WI38 (cell line): Measurements from ENCODE around the gene AMIGO2.
"Not testable (repeated sequence)": the region's sequence is repeated elsewhere in the genome, so short reads cannot be mapped to it uniquely, and the experiment has no call there.

Source experiments
- H3K4me3 ChIP-seq: 2 replicates; pipeline ENCODE4 v1.5.1; 2011; ENCODE audit warnings: low read depth, mild to moderate bottlenecking, control low read depth, low read length
- TF ChIP-seq, protein P1 (sequence below): IDR thresholded peaks from 2 replicates; pipeline ENCODE4 v1.5.1; 2012; ENCODE audit warnings: low read depth, mild to moderate bottlenecking, control low read depth, low read length

Gene AMIGO2, protein sequence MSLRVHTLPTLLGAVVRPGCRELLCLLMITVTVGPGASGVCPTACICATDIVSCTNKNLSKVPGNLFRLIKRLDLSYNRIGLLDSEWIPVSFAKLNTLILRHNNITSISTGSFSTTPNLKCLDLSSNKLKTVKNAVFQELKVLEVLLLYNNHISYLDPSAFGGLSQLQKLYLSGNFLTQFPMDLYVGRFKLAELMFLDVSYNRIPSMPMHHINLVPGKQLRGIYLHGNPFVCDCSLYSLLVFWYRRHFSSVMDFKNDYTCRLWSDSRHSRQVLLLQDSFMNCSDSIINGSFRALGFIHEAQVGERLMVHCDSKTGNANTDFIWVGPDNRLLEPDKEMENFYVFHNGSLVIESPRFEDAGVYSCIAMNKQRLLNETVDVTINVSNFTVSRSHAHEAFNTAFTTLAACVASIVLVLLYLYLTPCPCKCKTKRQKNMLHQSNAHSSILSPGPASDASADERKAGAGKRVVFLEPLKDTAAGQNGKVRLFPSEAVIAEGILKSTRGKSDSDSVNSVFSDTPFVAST

DNA sequence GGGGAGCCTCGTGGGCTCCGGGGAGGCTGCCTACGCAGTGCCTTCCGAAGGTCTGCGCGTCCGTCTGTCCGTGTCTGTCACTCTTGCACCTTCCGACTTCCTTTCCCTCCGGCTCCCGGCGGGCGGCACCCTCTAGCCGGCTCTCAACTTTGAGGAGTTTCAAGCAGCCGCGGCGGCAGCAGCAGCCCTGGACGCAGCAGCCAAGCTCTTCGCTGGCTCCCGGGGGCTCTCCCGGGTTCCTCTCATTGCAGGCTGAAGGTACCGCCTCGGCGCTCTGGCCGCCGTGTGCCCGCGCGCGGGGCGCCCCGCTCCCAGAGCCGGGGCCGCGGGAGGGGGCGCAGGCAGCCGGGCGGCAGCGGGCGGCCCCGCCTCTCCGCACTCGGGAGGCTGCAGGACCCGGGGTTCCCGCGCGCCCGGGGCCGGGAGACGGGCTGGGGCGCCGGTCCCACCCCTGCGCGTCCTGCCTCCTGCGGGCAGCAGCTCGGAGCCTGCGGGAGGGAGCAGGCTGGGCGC is at the start of gene AMIGO2, which contains the start of gene PCED1B:
Gene AMIGO2 (minus strand): TSS at position 492 of the 513 bp plus-strand sequence. CDS start 957 bp downstream, outside the sequence.
Gene PCED1B (plus strand): TSS at position 154 of the 513 bp plus-strand sequence. CDS start 155,443 bp downstream, outside the sequence.
- H3K4me3 ChIP-seq, result peak within 1 kb of the TSS; percentile 76
- TF ChIP-seq, protein P1, sequence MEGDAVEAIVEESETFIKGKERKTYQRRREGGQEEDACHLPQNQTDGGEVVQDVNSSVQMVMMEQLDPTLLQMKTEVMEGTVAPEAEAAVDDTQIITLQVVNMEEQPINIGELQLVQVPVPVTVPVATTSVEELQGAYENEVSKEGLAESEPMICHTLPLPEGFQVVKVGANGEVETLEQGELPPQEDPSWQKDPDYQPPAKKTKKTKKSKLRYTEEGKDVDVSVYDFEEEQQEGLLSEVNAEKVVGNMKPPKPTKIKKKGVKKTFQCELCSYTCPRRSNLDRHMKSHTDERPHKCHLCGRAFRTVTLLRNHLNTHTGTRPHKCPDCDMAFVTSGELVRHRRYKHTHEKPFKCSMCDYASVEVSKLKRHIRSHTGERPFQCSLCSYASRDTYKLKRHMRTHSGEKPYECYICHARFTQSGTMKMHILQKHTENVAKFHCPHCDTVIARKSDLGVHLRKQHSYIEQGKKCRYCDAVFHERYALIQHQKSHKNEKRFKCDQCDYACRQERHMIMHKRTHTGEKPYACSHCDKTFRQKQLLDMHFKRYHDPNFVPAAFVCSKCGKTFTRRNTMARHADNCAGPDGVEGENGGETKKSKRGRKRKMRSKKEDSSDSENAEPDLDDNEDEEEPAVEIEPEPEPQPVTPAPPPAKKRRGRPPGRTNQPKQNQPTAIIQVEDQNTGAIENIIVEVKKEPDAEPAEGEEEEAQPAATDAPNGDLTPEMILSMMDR, result peak; percentile 30

DNA sequence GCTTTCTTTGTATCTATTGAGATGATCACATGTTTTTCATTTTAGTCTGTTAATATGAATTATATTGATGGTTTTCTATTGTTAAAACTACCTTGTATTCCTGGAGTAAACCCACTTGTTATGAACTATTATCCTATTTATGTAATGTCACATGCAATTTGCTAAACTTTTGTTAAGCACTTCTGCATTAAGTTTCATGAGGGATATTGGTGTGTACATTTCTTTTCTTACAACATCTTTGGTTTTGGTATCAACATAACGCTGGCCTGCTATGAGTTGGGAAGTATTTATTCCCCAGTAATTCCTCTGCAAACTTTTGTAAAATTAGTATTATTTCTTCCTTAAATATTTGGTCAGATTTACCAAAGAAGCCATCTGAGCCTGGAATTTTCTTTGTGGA is 46.5 kb upstream of the AMIGO2 start:
- TF ChIP-seq, protein P1, result no peak
- H3K4me3 ChIP-seq, result no peak overlapping the region

DNA sequence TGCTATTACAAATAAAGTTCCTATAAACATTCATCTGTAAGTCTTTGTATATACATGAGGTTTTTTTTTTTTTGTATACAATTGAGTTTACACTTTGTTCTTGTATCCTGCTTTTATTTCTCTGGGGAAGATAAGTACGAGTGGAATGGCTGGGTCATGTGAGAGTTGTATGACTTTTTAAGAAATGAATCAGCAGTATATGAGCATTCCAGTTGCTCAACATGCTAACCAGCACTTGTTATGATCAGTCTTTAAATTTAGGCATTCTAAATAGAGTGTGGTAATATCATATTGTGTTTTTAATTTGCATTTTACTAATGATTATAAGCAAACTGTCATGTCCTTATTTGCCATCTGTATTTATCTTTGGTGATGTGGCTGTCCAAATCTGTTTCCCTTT is 44.7 kb upstream of the AMIGO2 start:
- TF ChIP-seq, protein P1, result no peak
- H3K4me3 ChIP-seq, result no peak overlapping the region

DNA sequence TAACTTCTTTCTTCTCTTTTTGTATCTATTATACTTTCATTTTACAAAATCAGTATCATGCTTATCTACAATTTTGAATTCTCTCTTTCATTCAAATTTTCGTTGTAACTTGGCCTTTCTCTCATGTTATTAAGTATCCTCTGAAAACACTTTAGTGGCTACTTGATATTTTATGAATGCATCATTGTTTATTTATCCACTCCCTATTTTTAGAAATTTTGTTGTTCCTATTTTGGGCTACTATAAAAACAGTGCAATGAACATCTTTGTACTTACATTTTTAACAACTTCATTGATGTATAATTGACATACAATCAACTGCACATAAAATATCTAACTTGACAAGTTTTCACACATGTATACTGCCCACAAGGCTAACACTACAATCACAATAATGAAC is 44.0 kb upstream of the AMIGO2 start:
- TF ChIP-seq, protein P1, result no peak
- H3K4me3 ChIP-seq, result no peak overlapping the region

DNA sequence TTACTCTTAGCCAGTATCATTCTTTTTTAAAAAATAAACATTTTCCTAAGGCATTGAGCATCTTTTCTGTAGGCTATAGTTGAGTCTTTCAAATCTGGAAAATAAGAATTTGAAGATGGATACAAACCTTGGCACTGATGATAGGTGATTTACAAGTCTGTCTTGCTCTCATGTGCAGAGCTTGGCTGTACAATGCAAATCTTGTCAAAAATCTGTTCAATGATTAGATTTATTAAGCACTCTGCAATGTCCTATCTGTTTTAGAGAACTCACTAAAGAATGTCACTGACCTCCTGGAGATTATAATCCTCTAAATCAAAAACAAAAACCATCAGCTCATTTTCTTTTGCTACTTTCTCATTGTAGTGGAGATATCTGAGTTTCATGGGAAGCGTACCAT is 42.8 kb upstream of the AMIGO2 start:
- H3K4me3 ChIP-seq, result no peak overlapping the region
- TF ChIP-seq, protein P1, result no peak

DNA sequence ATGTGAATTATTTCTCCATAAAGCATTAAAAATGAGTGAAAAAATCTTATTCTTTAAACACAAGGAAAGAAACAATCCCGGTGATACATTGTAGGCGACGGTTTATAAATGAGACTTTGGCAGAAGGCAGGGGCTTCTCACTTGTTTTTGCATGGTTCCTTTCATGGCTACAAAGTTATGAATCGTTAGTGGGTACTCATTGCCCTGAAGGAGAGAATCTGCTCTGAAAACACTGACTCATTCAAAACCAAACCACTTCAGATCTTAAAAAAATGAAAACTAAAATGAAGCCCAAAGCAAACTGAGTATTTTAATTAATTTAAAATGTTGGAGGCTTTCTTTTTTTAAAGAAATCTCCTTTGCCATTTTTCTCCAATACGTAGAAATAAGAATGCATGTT is 41.4 kb upstream of the AMIGO2 start:
- no peak overlapping the region for H3K4me3 ChIP-seq
- TF ChIP-seq, protein P1, result no peak

DNA sequence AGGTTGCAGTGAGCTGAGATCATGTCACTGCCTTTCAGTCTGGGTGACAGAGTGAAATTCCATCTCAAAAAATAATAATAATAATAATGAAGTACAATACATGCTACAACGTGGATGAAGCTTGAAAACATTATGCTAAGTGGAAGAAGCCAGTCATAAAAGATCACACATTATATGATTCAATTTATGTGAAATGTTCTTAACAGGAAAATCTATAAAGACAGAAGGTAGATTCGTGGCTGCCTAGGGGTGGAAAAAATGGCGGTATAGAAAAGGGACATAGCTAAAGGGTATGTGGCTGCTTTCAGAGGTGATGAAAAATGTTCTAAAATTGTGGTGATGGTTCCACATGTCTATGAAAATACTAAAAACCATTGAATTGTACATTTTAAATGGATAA is 41.0 kb upstream of the AMIGO2 start:
- TF ChIP-seq, protein P1, result no peak
- no peak overlapping the region for H3K4me3 ChIP-seq

DNA sequence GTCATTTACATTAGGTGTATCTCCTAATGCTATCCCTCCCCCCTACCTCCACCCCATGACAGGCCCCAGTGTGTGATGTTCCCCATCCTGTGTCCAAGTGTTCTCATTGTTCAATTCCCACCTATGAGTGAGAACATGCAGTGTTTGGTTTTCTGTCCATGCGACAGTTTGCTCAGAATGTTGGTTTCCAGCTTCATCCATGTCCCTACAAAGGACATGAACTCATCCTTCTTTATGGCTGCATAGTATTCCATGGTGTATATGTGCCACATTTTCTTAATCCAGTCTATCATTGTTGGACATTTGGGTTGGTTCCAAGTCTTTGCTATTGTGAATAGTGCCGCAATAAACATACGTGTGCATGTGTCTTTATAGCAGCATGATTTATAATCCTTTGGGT is 37.5 kb upstream of the AMIGO2 start:
- not testable (repeated sequence) for H3K4me3 ChIP-seq
